Activated CD4-positive, CD25-positive, alpha-beta regulatory T cell treated with anti-CD3 and anti-CD28 coated beads, Interleukin-2, amount 50 U/mL, for 72 hours (primary cell): Measurements from ENCODE around the gene PPARGC1A.

Source experiments
- DNase-seq: peaks from one replicate; pipeline ENCODE4 v3.0.0; 2021

Gene PPARGC1A

GRCh38 chr4:23837371-23837770 lies 52.5 kb downstream of the PPARGC1A start:
- no peak for DNase-seq

- no peak for DNase-seq
Observed at GRCh38 chr4:23835774-23836478, 53.9 kb downstream of the PPARGC1A start.

- DNase-seq = no peak
Observed at GRCh38 chr4:23828779-23829178, 61.1 kb downstream of the PPARGC1A start.

- no peak for DNase-seq
Observed at GRCh38 chr4:23828020-23828715, 61.7 kb downstream of the PPARGC1A start.

- no peak for DNase-seq
Observed at GRCh38 chr4:23822181-23822580, 67.7 kb downstream of the PPARGC1A start.

- no peak for DNase-seq
Observed at GRCh38 chr4:23819041-23819511, 70.8 kb downstream of the PPARGC1A start.

GRCh38 chr4:23818097-23818885 lies 71.6 kb downstream of the PPARGC1A start:
- no peak for DNase-seq

- no peak for DNase-seq
Observed at GRCh38 chr4:23814996-23815660, 74.7 kb downstream of the PPARGC1A start.

GRCh38 chr4:23814587-23814986 lies 75.3 kb downstream of the PPARGC1A start:
- DNase-seq = no peak

- DNase-seq = no peak
Observed at GRCh38 chr4:23811161-23811560, 78.7 kb downstream of the PPARGC1A start.

- DNase-seq = no peak
Observed at GRCh38 chr4:23805450-23805851, 84.4 kb downstream of the PPARGC1A start.

- DNase-seq = no peak
Observed at GRCh38 chr4:23789762-23790161, 100.1 kb downstream of the PPARGC1A start.

GRCh38 chr4:23788460-23788859 lies 101.4 kb downstream of the PPARGC1A start:
- DNase-seq = no peak

- no peak for DNase-seq
Observed at GRCh38 chr4:23788027-23788426, 101.8 kb downstream of the PPARGC1A start.

GRCh38 chr4:23782778-23783437 lies 106.9 kb downstream of the PPARGC1A start:
- DNase-seq = no peak

GRCh38 chr4:23779839-23780238 lies 110.0 kb downstream of the PPARGC1A start:
- no peak for DNase-seq

GRCh38 chr4:23779422-23779821 lies 110.4 kb downstream of the PPARGC1A start:
- DNase-seq = no peak

- DNase-seq = no peak
Observed at GRCh38 chr4:23775694-23776093, 114.2 kb downstream of the PPARGC1A start.

GRCh38 chr4:23774909-23775308 lies 114.9 kb downstream of the PPARGC1A start:
- no peak for DNase-seq

- no peak for DNase-seq
Observed at GRCh38 chr4:23773884-23774636, 115.8 kb downstream of the PPARGC1A start.

GRCh38 chr4:23770011-23770410 lies 119.8 kb downstream of the PPARGC1A start:
- DNase-seq = no peak

- DNase-seq = no peak
Observed at GRCh38 chr4:23769406-23769805, 120.4 kb downstream of the PPARGC1A start.
